ENCODE data around the gene DOP1B. TPM values are rescaled to one million over a fixed set of nuclear protein-coding genes. Genes with fewer than 3 reads are reported as not detected.

DOP1B gene
- polyA plus RNA-seq, 1 experiment, result 8.5 TPM

- no peak overlapping the region for H3K4me3 ChIP-seq (ENCODE audit: low read depth, low read length)
- POLR2A ChIA-PET, result no interaction called here
- peaks cover 2% of the 10 kb centered on the region; the same call in 1 of the 2 replicates for H3K36me3 ChIP-seq (ENCODE audit: control insufficient read depth, insufficient read depth, low read length)
- no peak for TF ChIP-seq CTCF (IDR thresholded peaks at IDR 0.05; ENCODE audit: insufficient read depth, low read depth, low read length)
- no peaks in the 10 kb centered on the region for H3K27me3 ChIP-seq (ENCODE audit: control insufficient read depth, insufficient read depth, low read length)
- DNase-seq (ENCODE audit: low read depth), result no peak
- CTCF ChIA-PET, result interaction anchor here (1.3 to 1.5 kb wide), 2 partner anchors 12 to 49 kb away, joined by 4 read pairs; no protein-coding TSS in a partner anchor
These were observed 4.2 kb downstream of the DOP1B start for GRCh38 chr21:36160850-36161178.

- CTCF ChIA-PET, result interaction anchor here (0.6 kb wide), 1 partner anchor 15 kb away, joined by 3 read pairs; no protein-coding TSS in a partner anchor
These were observed 6.0 kb downstream of the DOP1B start for GRCh38 chr21:36162631-36163030.

GRCh38 chr21:36163750-36164741, 7.4 kb downstream of the DOP1B start:
- ChIA-PET CTCF (interaction anchor here (0.5 to 1.7 kb wide), 4 partner anchors 13 to 46 kb away, joined by 3 to 5 read pairs (median 4); no protein-coding TSS in a partner anchor), POLR2A (no interaction called here)
- H3K4me3 ChIP-seq (ENCODE audit: low read depth, low read length), result no peak overlapping the region
- H3K36me3 ChIP-seq (ENCODE audit: control insufficient read depth, insufficient read depth, low read length), result peaks cover 2% of the 10 kb centered on the region; the same call in 1 of the 2 replicates
- TF ChIP-seq CTCF (IDR thresholded peaks at IDR 0.05; ENCODE audit: insufficient read depth, low read depth, low read length), result no peak
- DNase-seq (ENCODE audit: low read depth), result no peak
- H3K27me3 ChIP-seq (ENCODE audit: control insufficient read depth, insufficient read depth, low read length), result no peaks in the 10 kb centered on the region

More at GRCh38 chr21:36162631-36163030, 6.0 kb downstream of the DOP1B start:
- Histone ChIP-seq H3K27me3 (ENCODE audit: control insufficient read depth, insufficient read depth, low read length) (no peaks in the 10 kb centered on the region), H3K4me3 (ENCODE audit: low read depth, low read length) (no peak overlapping the region), H3K36me3 (ENCODE audit: control insufficient read depth, insufficient read depth, low read length) (peaks cover 2% of the 10 kb centered on the region; the same call in 1 of the 2 replicates)
- DNase-seq (ENCODE audit: low read depth), result no peak
- POLR2A ChIA-PET, result interaction anchor here (0.6 kb wide), 1 partner anchor 96 kb away, joined by 5 read pairs; no protein-coding TSS in a partner anchor
- TF ChIP-seq CTCF (IDR thresholded peaks at IDR 0.05; ENCODE audit: insufficient read depth, low read depth, low read length), result no peak

- H3K27me3 ChIP-seq (ENCODE audit: control insufficient read depth, insufficient read depth, low read length), result no peaks in the 10 kb centered on the region
- peaks cover 2% of the 10 kb centered on the region; the same call in 1 of the 2 replicates for H3K36me3 ChIP-seq (ENCODE audit: control insufficient read depth, insufficient read depth, low read length)
- H3K4me3 ChIP-seq (ENCODE audit: low read depth, low read length), result no peak overlapping the region
- ChIA-PET POLR2A (no interaction called here), CTCF (no interaction called here)
- no peak for DNase-seq (ENCODE audit: low read depth)
- no peak for TF ChIP-seq CTCF (IDR thresholded peaks at IDR 0.05; ENCODE audit: insufficient read depth, low read depth, low read length)
These were observed 8.7 kb downstream of the DOP1B start for GRCh38 chr21:36165356-36165755.

- TF ChIP-seq CTCF (IDR thresholded peaks at IDR 0.05; ENCODE audit: insufficient read depth, low read depth, low read length), result no peak
- no peak for DNase-seq (ENCODE audit: low read depth)
- ChIA-PET CTCF (interaction anchor here (0.7 kb wide), 1 partner anchor 20 kb away, joined by 3 read pairs; no protein-coding TSS in a partner anchor), POLR2A (no interaction called here)
- Histone ChIP-seq H3K4me3 (ENCODE audit: low read depth, low read length) (no peak overlapping the region), H3K27me3 (ENCODE audit: control insufficient read depth, insufficient read depth, low read length) (no peaks in the 10 kb centered on the region), H3K36me3 (ENCODE audit: control insufficient read depth, insufficient read depth, low read length) (peaks cover 2% of the 10 kb centered on the region; the same call in 1 of the 2 replicates)
These were observed 10.1 kb downstream of the DOP1B start for GRCh38 chr21:36166705-36167104.
